Natural killer cell treated with Interleukin-12 subunit alpha and Interleukin-12 subunit beta and Interleukin-15 and Interleukin-18, amount 100 ng/mL, for 72 hours (primary cell): Measurements from ENCODE around the gene EZR. TPM values are rescaled to one million over a fixed set of nuclear protein-coding genes. Genes with fewer than 3 reads are reported as not detected.

Source experiments
- ATAC-seq, 2 donors: fragments of 150-1000 bp; cut with Tn5 transposase in 1 of 2; sonication (Bioruptor Pico), chemical (Tn5 transposase) in 1 of 2; 2 replicates each; pipeline ENCODE4 v1.10.0; 2021
- DNase-seq: peaks from one replicate; pipeline ENCODE4 v3.0.0; 2022; ENCODE audit warnings: low spot score
- H3K27ac Mint-ChIP-seq, 2 donors: 1 replicate in 1 of 2; 2 replicates in 1 of 2; pipeline ENCODE4 v1.8.0; 2022; ENCODE audit warnings: mixed read lengths in 2 of 2, mild to moderate bottlenecking in 1 of 2, moderate library complexity in 1 of 2
- H3K27me3 Mint-ChIP-seq, 2 donors: 1 replicate in 1 of 2; 2 replicates in 1 of 2; pipeline ENCODE4 v1.8.0; 2022; ENCODE audit warnings: mixed read lengths in 2 of 2
- H3K36me3 Mint-ChIP-seq: one replicate; pipeline ENCODE4 v1.8.0; 2022; ENCODE audit warnings: mixed read lengths
- H3K4me1 Mint-ChIP-seq, 2 donors: 1 replicate in 1 of 2; 2 replicates in 1 of 2; pipeline ENCODE4 v1.8.0; 2022; ENCODE audit warnings: low read depth in 2 of 2, mixed read lengths in 2 of 2, mild to moderate bottlenecking in 1 of 2
- H3K4me3 Mint-ChIP-seq: one replicate; pipeline ENCODE4 v1.8.0; 2022; ENCODE audit warnings: mixed read lengths
- H3K9me3 Mint-ChIP-seq: 2 replicates; pipeline ENCODE4 v1.8.0; 2022; ENCODE audit warnings: mixed read lengths
- total RNA-seq, 2 donors: library from RNA; stranded (reverse); gene quantifications; one replicate each; pipeline ENCODE4 v1.2.3, GENCODE V29; 2022

Gene EZR
- total RNA-seq, 2 donors from 2014 or later: 71.0 to 135 TPM

- DNase-seq (peak; percentile 82), ATAC-seq (peak; percentile 86)
- H3K9me3 Mint-ChIP-seq: no peaks in the 10 kb centered on the region
- H3K27ac Mint-ChIP-seq: peak overlapping the region; percentile 89
- no peaks in the 10 kb centered on the region for H3K27me3 Mint-ChIP-seq
- H3K4me1 Mint-ChIP-seq: peaks cover 54 to 62% of the 10 kb centered on the region in 2 donors
- H3K4me3 Mint-ChIP-seq: peak overlapping the region; percentile 88
- peaks cover 4% of the 10 kb centered on the region for H3K36me3 Mint-ChIP-seq
Measured at GRCh38 chr6:158817728-158818580, 1.2 kb downstream of the EZR start.

GRCh38 chr6:158816803-158817727, 2.1 kb downstream of the EZR start:
- DNase-seq (no peak), ATAC-seq (no peak)
- Mint-ChIP-seq H3K4me1 (peaks cover 53 to 62% of the 10 kb centered on the region in 2 donors), H3K27ac (peak overlapping the region; percentile 89), H3K4me3 (peak overlapping the region; percentile 88), H3K27me3 (no peaks in the 10 kb centered on the region), H3K36me3 (peaks cover 8% of the 10 kb centered on the region), H3K9me3 (no peaks in the 10 kb centered on the region)

GRCh38 chr6:158816329-158816728, 2.8 kb downstream of the EZR start:
- ATAC-seq: no peak
- H3K4me1 Mint-ChIP-seq: peaks cover 52 to 62% of the 10 kb centered on the region in 2 donors

GRCh38 chr6:158815907-158816306, 3.3 kb downstream of the EZR start:
- Mint-ChIP-seq H3K27me3 (no peaks in the 10 kb centered on the region), H3K27ac (peak overlapping the region; percentile 89), H3K4me1 (peaks cover 51 to 63% of the 10 kb centered on the region in 2 donors), H3K4me3 (peak overlapping the region; percentile 88), H3K36me3 (peaks cover 8% of the 10 kb centered on the region), H3K9me3 (no peaks in the 10 kb centered on the region)
- DNase-seq: no peak
- ATAC-seq: no peak

More at GRCh38 chr6:158816329-158816728, 2.8 kb downstream of the EZR start:
- peak overlapping the region; percentile 89 for H3K27ac Mint-ChIP-seq
- peak overlapping the region; percentile 88 for H3K4me3 Mint-ChIP-seq
- no peak for DNase-seq
- no peaks in the 10 kb centered on the region for H3K9me3 Mint-ChIP-seq
- peaks cover 8% of the 10 kb centered on the region for H3K36me3 Mint-ChIP-seq
- no peaks in the 10 kb centered on the region for H3K27me3 Mint-ChIP-seq

GRCh38 chr6:158815379-158815724, 3.8 kb downstream of the EZR start:
- DNase-seq (no peak), ATAC-seq (no peak)
- peaks cover 56 to 69% of the 10 kb centered on the region in 2 donors for H3K4me1 Mint-ChIP-seq
- H3K9me3 Mint-ChIP-seq: no peaks in the 10 kb centered on the region
- H3K36me3 Mint-ChIP-seq: peaks cover 8% of the 10 kb centered on the region
- no peaks in the 10 kb centered on the region for H3K27me3 Mint-ChIP-seq
- peak overlapping the region; percentile 88 for H3K4me3 Mint-ChIP-seq
- peak overlapping the region; percentile 89 for H3K27ac Mint-ChIP-seq

- no peak for DNase-seq
- Mint-ChIP-seq H3K4me1 (peaks cover 70 to 86% of the 10 kb centered on the region in 2 donors), H3K27ac (peak overlapping the region; percentile 57 to 89), H3K4me3 (peak overlapping the region; percentile 88), H3K27me3 (no peaks in the 10 kb centered on the region), H3K9me3 (no peaks in the 10 kb centered on the region), H3K36me3 (peaks cover 10% of the 10 kb centered on the region)
- ATAC-seq: peak; percentile 64 to 74
Measured at GRCh38 chr6:158813032-158813431, 6.1 kb downstream of the EZR start.

- Mint-ChIP-seq H3K27ac (peak overlapping the region; percentile 57 to 89), H3K27me3 (no peaks in the 10 kb centered on the region), H3K4me1 (peaks cover 70 to 86% of the 10 kb centered on the region in 2 donors), H3K4me3 (peak overlapping the region; percentile 88), H3K36me3 (peaks cover 14% of the 10 kb centered on the region), H3K9me3 (no peaks in the 10 kb centered on the region)
- DNase-seq (no peak), ATAC-seq (no peak)
Measured at GRCh38 chr6:158812611-158813010, 6.6 kb downstream of the EZR start.

GRCh38 chr6:158810155-158811095, 8.7 kb downstream of the EZR start:
- no peaks in the 10 kb centered on the region for H3K9me3 Mint-ChIP-seq
- no peaks in the 10 kb centered on the region for H3K27me3 Mint-ChIP-seq
- H3K4me3 Mint-ChIP-seq: no peak overlapping the region
- H3K4me1 Mint-ChIP-seq: peaks cover 70 to 86% of the 10 kb centered on the region in 2 donors
- ATAC-seq (no peak), DNase-seq (no peak)
- peaks cover 22% of the 10 kb centered on the region for H3K36me3 Mint-ChIP-seq
- H3K27ac Mint-ChIP-seq: peak overlapping the region in 1 of 2 donors; percentile 34

GRCh38 chr6:158808941-158809678, 10.1 kb downstream of the EZR start:
- no peak overlapping the region for H3K4me3 Mint-ChIP-seq
- no peak for DNase-seq
- ATAC-seq: no peak
- H3K27ac Mint-ChIP-seq: no peak overlapping the region
- peaks cover 22% of the 10 kb centered on the region for H3K36me3 Mint-ChIP-seq
- peaks cover 66 to 85% of the 10 kb centered on the region in 2 donors for H3K4me1 Mint-ChIP-seq
- H3K9me3 Mint-ChIP-seq: no peaks in the 10 kb centered on the region
- H3K27me3 Mint-ChIP-seq: no peaks in the 10 kb centered on the region

GRCh38 chr6:158808442-158808833, 10.7 kb downstream of the EZR start:
- H3K36me3 Mint-ChIP-seq: peaks cover 22% of the 10 kb centered on the region
- H3K9me3 Mint-ChIP-seq: no peaks in the 10 kb centered on the region
- peaks cover 67 to 85% of the 10 kb centered on the region in 2 donors for H3K4me1 Mint-ChIP-seq
- H3K27ac Mint-ChIP-seq: peak overlapping the region in 1 of 2 donors; percentile 29
- ATAC-seq: no peak
- no peak for DNase-seq
- no peaks in the 10 kb centered on the region for H3K27me3 Mint-ChIP-seq
- H3K4me3 Mint-ChIP-seq: no peak overlapping the region

GRCh38 chr6:158807515-158808441, 11.4 kb downstream of the EZR start:
- Mint-ChIP-seq H3K4me3 (peak overlapping the region; percentile 13), H3K4me1 (peaks cover 64 to 84% of the 10 kb centered on the region in 2 donors), H3K9me3 (no peaks in the 10 kb centered on the region), H3K27me3 (no peaks in the 10 kb centered on the region), H3K36me3 (peaks cover 16% of the 10 kb centered on the region), H3K27ac (peak overlapping the region; percentile 29 to 46)
- DNase-seq (no peak), ATAC-seq (no peak)
